Neural cell (in vitro differentiated cells): ENCODE data around the gene CASP12. TPM values are rescaled to one million over a fixed set of nuclear protein-coding genes. Genes with fewer than 3 reads are reported as not detected.

Experiments
- H2AFZ ChIP-seq: fragments of 200-600, 300-800 bp; sonication (generic), shearing (Covaris generic); 2 replicates; pipeline ENCODE4 v1.6.0; 2014; ENCODE audit warnings: low read depth, mild to moderate bottlenecking, antibody characterized with exemption, low read length, moderate library complexity
- H3F3A ChIP-seq: fragments of 200-600 bp; shearing (Covaris generic); 2 replicates; pipeline ENCODE4 v1.6.1; 2016; ENCODE audit warnings: mild to moderate bottlenecking, moderate library complexity, mixed read lengths, antibody characterized with exemption, low read length; ENCODE audit not compliant: insufficient read depth, poor library complexity, severe bottlenecking
- H3K27ac ChIP-seq: fragments of 200-600, 300-800 bp; sonication (generic), shearing (Covaris generic); 2 replicates; pipeline ENCODE4 v1.5.1; 2014; ENCODE audit warnings: mild to moderate bottlenecking, low read length, moderate library complexity
- H3K27me3 ChIP-seq: fragments of 300-800, 200-600 bp; sonication (generic), shearing (Covaris generic); 2 replicates; pipeline ENCODE4 v1.6.0; 2014; ENCODE audit warnings: mild to moderate bottlenecking, low read depth, low read length, moderate library complexity; ENCODE audit not compliant: insufficient read depth
- H3K36me3 ChIP-seq: fragments of 300-800, 200-600 bp; sonication (generic), shearing (Covaris generic); 2 replicates; pipeline ENCODE4 v1.5.1; 2014; ENCODE audit warnings: mild to moderate bottlenecking, antibody characterized with exemption, low read length, moderate library complexity; ENCODE audit not compliant: insufficient read depth
- H3K4me2 ChIP-seq: fragments of 300-800, 200-600 bp; sonication (generic), shearing (Covaris generic); 2 replicates; pipeline ENCODE4 v1.6.0; 2014; ENCODE audit warnings: mild to moderate bottlenecking, low read length
- H3K4me3 ChIP-seq: fragments of 300-800, 200-600 bp; sonication (generic), shearing (Covaris generic); 2 replicates; pipeline ENCODE4 v1.5.1; 2014; ENCODE audit warnings: mild to moderate bottlenecking, low read length, moderate library complexity
- H3K79me2 ChIP-seq: fragments of 200-600 bp; shearing (Covaris generic); replicated peaks from 2 replicates; pipeline ENCODE4 v1.6.0; 2014; ENCODE audit warnings: mild to moderate bottlenecking, low read length, moderate library complexity; ENCODE audit not compliant: insufficient read depth
- H3K9ac ChIP-seq: fragments of 300-800, 200-600 bp; sonication (generic), shearing (Covaris generic); 2 replicates; pipeline ENCODE4 v1.6.1; 2016; ENCODE audit warnings: mild to moderate bottlenecking, low read length, mixed read lengths
- H3K9me2 ChIP-seq: fragments of 200-600 bp; shearing (Covaris generic); 2 replicates; pipeline ENCODE4 v1.6.1; 2016; ENCODE audit warnings: mild to moderate bottlenecking, low read length, mixed read lengths; ENCODE audit not compliant: insufficient read depth
- H3K9me3 ChIP-seq: fragments of 200-600, 300-800 bp; sonication (generic), shearing (Covaris generic); 2 replicates; pipeline ENCODE4 v1.6.1; 2016; ENCODE audit warnings: mild to moderate bottlenecking, mixed run types, low read length, moderate library complexity, mixed read lengths
- H4K20me1 ChIP-seq: fragments of 200-600 bp; shearing (Covaris generic); 2 replicates; pipeline ENCODE4 v1.6.1; 2016; ENCODE audit warnings: mild to moderate bottlenecking, mixed run types; ENCODE audit not compliant: insufficient read depth
- CTCF ChIP-seq: fragments of 450-650 bp; IDR thresholded peaks from 2 replicates; pipeline ENCODE4 v1.5.1; 2014; ENCODE audit warnings: antibody characterized with exemption, mild to moderate bottlenecking, moderate library complexity; ENCODE audit not compliant: poor library complexity, severe bottlenecking
- EP300 ChIP-seq: fragments of 450-650 bp; conservative IDR thresholded peaks from 2 replicates; pipeline ENCODE4 v1.6.1; 2014; ENCODE audit warnings: antibody characterized with exemption, mild to moderate bottlenecking, moderate library complexity; ENCODE audit not compliant: poor library complexity, severe bottlenecking
- EZH2 ChIP-seq: fragments of 200-600, 300-800 bp; shearing (Covaris generic), sonication (generic); IDR thresholded peaks from 2 replicates; pipeline ENCODE4 v1.6.1; 2014; ENCODE audit warnings: antibody characterized with exemption, low read length, borderline replicate concordance, mild to moderate bottlenecking; ENCODE audit not compliant: insufficient read depth, poor library complexity, severe bottlenecking
- MXI1 ChIP-seq: fragments of 450-650 bp; conservative IDR thresholded peaks from 2 replicates; pipeline ENCODE4 v1.6.1; 2014; ENCODE audit warnings: antibody characterized with exemption, mild to moderate bottlenecking; ENCODE audit not compliant: poor library complexity, severe bottlenecking
- POLR2AphosphoS5 ChIP-seq: IDR thresholded peaks from 2 replicates; pipeline ENCODE4 v1.6.1; 2012
- RAD21 ChIP-seq: fragments of 450-650 bp; conservative IDR thresholded peaks from 2 replicates; pipeline ENCODE4 v1.6.1; 2014; ENCODE audit warnings: antibody characterized with exemption, mild to moderate bottlenecking, moderate library complexity
- SMC3 ChIP-seq: fragments of 450-650 bp; conservative IDR thresholded peaks from 2 replicates; pipeline ENCODE4 v1.6.1; 2014; ENCODE audit warnings: antibody characterized with exemption, mild to moderate bottlenecking, moderate library complexity; ENCODE audit not compliant: poor library complexity
- TAF1 ChIP-seq: IDR thresholded peaks from 2 replicates; pipeline ENCODE4 v1.6.1; 2012; ENCODE audit warnings: low read depth
- polyA plus RNA-seq: library from polyadenylated mRNA; depleted of rRNA; stranded (reverse); fragments of >200 nt; gene quantifications from 2 replicates; pipeline ENCODE4 v1.2.3, GENCODE V29; 2014
- TF ChIP-seq, protein P1 (sequence below): IDR thresholded peaks from 2 replicates; pipeline ENCODE4 v1.6.1; 2012; ENCODE audit warnings: borderline replicate concordance

CASP12 gene
- polyA plus RNA-seq, 1 donor from 2014 or later: not detected

GRCh38 chr11:104856607-104857006 lies 41.7 kb downstream of the CASP12 start:
- Histone ChIP-seq H3K9ac (no peak overlapping the region), H3K79me2 (no peaks in the 10 kb centered on the region)

DNA sequence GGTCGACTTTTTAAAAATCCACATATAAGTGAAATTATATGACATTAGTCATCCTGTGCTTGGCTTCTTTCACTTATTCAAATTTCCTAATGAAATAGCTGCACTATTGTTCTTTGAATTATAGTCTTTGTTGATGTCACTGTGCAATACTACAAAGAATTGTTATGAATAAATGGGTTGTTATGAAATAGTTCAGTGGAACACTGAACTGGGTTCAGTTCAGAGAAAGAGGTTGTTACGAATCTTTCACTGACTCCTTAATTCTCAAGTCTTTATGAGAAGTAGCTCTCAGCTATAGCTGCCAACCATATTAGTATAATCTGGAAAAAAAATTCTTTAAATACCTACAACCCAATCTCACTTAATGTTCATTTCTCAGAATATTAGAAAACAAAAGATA lies 42.3 kb downstream of the CASP12 start:
- no peak overlapping the region for H2AFZ ChIP-seq
- no peak for TF ChIP-seq CTCF
- no peak for TF ChIP-seq RAD21
- TF ChIP-seq EZH2: no peak
- no peak for TF ChIP-seq MXI1
- no peak for TF ChIP-seq EP300
- TF ChIP-seq TAF1: no peak
- TF ChIP-seq POLR2AphosphoS5: no peak
- TF ChIP-seq, protein P1, sequence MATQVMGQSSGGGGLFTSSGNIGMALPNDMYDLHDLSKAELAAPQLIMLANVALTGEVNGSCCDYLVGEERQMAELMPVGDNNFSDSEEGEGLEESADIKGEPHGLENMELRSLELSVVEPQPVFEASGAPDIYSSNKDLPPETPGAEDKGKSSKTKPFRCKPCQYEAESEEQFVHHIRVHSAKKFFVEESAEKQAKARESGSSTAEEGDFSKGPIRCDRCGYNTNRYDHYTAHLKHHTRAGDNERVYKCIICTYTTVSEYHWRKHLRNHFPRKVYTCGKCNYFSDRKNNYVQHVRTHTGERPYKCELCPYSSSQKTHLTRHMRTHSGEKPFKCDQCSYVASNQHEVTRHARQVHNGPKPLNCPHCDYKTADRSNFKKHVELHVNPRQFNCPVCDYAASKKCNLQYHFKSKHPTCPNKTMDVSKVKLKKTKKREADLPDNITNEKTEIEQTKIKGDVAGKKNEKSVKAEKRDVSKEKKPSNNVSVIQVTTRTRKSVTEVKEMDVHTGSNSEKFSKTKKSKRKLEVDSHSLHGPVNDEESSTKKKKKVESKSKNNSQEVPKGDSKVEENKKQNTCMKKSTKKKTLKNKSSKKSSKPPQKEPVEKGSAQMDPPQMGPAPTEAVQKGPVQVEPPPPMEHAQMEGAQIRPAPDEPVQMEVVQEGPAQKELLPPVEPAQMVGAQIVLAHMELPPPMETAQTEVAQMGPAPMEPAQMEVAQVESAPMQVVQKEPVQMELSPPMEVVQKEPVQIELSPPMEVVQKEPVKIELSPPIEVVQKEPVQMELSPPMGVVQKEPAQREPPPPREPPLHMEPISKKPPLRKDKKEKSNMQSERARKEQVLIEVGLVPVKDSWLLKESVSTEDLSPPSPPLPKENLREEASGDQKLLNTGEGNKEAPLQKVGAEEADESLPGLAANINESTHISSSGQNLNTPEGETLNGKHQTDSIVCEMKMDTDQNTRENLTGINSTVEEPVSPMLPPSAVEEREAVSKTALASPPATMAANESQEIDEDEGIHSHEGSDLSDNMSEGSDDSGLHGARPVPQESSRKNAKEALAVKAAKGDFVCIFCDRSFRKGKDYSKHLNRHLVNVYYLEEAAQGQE: no peak
- TF ChIP-seq SMC3: no peak
- no peaks in the 10 kb centered on the region for H4K20me1 ChIP-seq

More at GRCh38 chr11:104856607-104857006, 41.7 kb downstream of the CASP12 start:
- Histone ChIP-seq H3K27me3 (no peaks in the 10 kb centered on the region), H3K9me2 (no peaks in the 10 kb centered on the region), H3F3A (no peaks in the 10 kb centered on the region), H4K20me1 (no peaks in the 10 kb centered on the region), H2AFZ (no peak overlapping the region), H3K27ac (no peak overlapping the region), H3K4me3 (no peak overlapping the region), H3K4me2 (no peak overlapping the region), H3K9me3 (no peaks in the 10 kb centered on the region), H3K36me3 (no peaks in the 10 kb centered on the region)
- no peak for TF ChIP-seq EZH2
- TF ChIP-seq SMC3: no peak
- no peak for TF ChIP-seq MXI1
- no peak for TF ChIP-seq CTCF
- no peak for TF ChIP-seq POLR2AphosphoS5

More for the DNA sequence above, 42.3 kb downstream of the CASP12 start:
- H3K27me3 ChIP-seq: no peaks in the 10 kb centered on the region
- no peaks in the 10 kb centered on the region for H3K36me3 ChIP-seq
- no peaks in the 10 kb centered on the region for H3K9me2 ChIP-seq
- H3K27ac ChIP-seq: no peak overlapping the region
- H3K9me3 ChIP-seq: no peaks in the 10 kb centered on the region
- H3K79me2 ChIP-seq: no peaks in the 10 kb centered on the region
- H3K9ac ChIP-seq: no peak overlapping the region
- H3K4me2 ChIP-seq: no peak overlapping the region
- no peaks in the 10 kb centered on the region for H3F3A ChIP-seq
- no peak overlapping the region for H3K4me3 ChIP-seq
